ENCODE data around the gene DCAF12. TPM values are rescaled to one million over a fixed set of nuclear protein-coding genes. Genes with fewer than 3 reads are reported as not detected.

Gene DCAF12
- total and polyA plus RNA-seq, 4 donors, result 8.4 to 120 (median 16.0) TPM

GRCh38 chr9:34093578-34093977 is 32.9 kb downstream of the DCAF12 start:
- TF ChIP-seq ZBTB33 (IDR thresholded peaks at IDR 0.05) (no peak), EGR1 (IDR thresholded peaks at IDR 0.05; ENCODE audit: low read depth in 2 of 2) (no peak), RAD21 (IDR thresholded peaks at IDR 0.05) (no peak), HNF4G (IDR thresholded peaks at IDR 0.05) (no peak), REST (IDR thresholded peaks at IDR 0.05) (no peak), NR2F2 (IDR thresholded peaks at IDR 0.05) (no peak), CTCF (IDR thresholded peaks at IDR 0.05; ENCODE audit: low read depth, low read length, missing input control) (no peak), TAF1 (conservative IDR thresholded peaks at IDR 0.05) (no peak), GABPA (IDR thresholded peaks at IDR 0.05 in 1 of 2, conservative IDR thresholded peaks at IDR 0.05 in 1 of 2) (no peak), FOXA1 (IDR thresholded peaks at IDR 0.05) (no peak), FOXA2 (IDR thresholded peaks at IDR 0.05) (no peak), RXRA (IDR thresholded peaks at IDR 0.05) (no peak), YY1 (IDR thresholded peaks at IDR 0.05) (no peak), JUND (IDR thresholded peaks at IDR 0.05) (no peak)
- TF ChIP-seq, protein P1, sequence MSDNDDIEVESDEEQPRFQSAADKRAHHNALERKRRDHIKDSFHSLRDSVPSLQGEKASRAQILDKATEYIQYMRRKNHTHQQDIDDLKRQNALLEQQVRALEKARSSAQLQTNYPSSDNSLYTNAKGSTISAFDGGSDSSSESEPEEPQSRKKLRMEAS (IDR thresholded peaks at IDR 0.05), result no peak
- TF ChIP-seq, protein P2, sequence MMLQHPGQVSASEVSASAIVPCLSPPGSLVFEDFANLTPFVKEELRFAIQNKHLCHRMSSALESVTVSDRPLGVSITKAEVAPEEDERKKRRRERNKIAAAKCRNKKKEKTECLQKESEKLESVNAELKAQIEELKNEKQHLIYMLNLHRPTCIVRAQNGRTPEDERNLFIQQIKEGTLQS (IDR thresholded peaks at IDR 0.05), result no peak
- Histone ChIP-seq H3K27ac (ENCODE audit: low read depth in 1 of 2, low read length in 2 of 2) (no peak overlapping the region), H3K9me3 (ENCODE audit: control insufficient read depth in 4 of 4, low read length in 3 of 4) (no peaks in the 10 kb centered on the region), H3K4me3 (ENCODE audit: low read depth in 1 of 3, low read length in 3 of 3) (no peak overlapping the region), H3K9ac (ENCODE audit: low read depth in 1 of 2, low read length in 2 of 2) (no peak overlapping the region), H3K4me1 (ENCODE audit: control insufficient read depth in 4 of 4, insufficient read depth in 4 of 4, low read length in 3 of 4) (no peaks in the 10 kb centered on the region), H3K36me3 (ENCODE audit: control insufficient read depth in 4 of 4, insufficient read depth in 3 of 4, low read depth in 1 of 4, low read length in 3 of 4) (peaks cover 24 to 62% (median 52%) of the 10 kb centered on the region in 4 donors), H3K27me3 (ENCODE audit: control insufficient read depth in 4 of 4, insufficient read depth in 4 of 4, low read length in 3 of 4) (no peaks in the 10 kb centered on the region)
- WGBS, result 88% methylated on average over 5 of the region's 5 CpGs
- no peak for DNase-seq (ENCODE audit: low spot score)

DNA sequence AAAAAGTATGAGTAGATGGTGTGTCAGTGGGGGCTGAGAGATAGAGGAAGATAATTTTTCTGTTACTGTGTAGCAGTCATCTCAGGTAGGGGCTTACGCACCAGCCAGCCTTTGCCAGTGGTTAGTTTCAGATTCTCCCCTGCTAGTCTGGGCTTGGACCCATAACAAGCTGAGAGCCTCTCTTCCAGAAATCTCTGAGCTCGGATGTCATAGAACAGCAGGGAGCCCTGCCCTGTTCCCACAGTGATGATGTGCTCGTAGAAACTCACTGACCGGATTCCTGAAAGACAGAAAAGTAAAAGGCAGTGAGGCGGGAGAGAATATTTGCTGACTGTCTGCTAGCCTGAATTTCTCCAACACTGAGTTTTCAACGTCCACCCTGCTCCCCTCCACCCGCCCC is 37.2 kb downstream of the DCAF12 start:
- 95% methylated on average over 7 of the region's 7 CpGs for WGBS
- DNase-seq (ENCODE audit: low spot score), result no peak

More for the DNA sequence above, 37.2 kb downstream of the DCAF12 start:
- Histone ChIP-seq H3K4me1 (ENCODE audit: control insufficient read depth in 4 of 4, insufficient read depth in 4 of 4, low read length in 3 of 4) (no peaks in the 10 kb centered on the region), H3K4me3 (ENCODE audit: low read depth in 1 of 3, low read length in 3 of 3) (no peak overlapping the region), H3K9ac (ENCODE audit: low read depth in 1 of 2, low read length in 2 of 2) (no peak overlapping the region), H3K9me3 (ENCODE audit: control insufficient read depth in 4 of 4, low read length in 3 of 4) (no peaks in the 10 kb centered on the region), H3K27me3 (ENCODE audit: control insufficient read depth in 4 of 4, insufficient read depth in 4 of 4, low read length in 3 of 4) (no peaks in the 10 kb centered on the region), H3K27ac (ENCODE audit: low read depth in 1 of 2, low read length in 2 of 2) (no peak overlapping the region), H3K36me3 (ENCODE audit: control insufficient read depth in 4 of 4, insufficient read depth in 3 of 4, low read depth in 1 of 4, low read length in 3 of 4) (peaks cover 17 to 59% (median 48%) of the 10 kb centered on the region in 4 donors)
- no peak for TF ChIP-seq FOXA1 (IDR thresholded peaks at IDR 0.05)
- no peak for TF ChIP-seq ZBTB33 (IDR thresholded peaks at IDR 0.05)
- TF ChIP-seq RAD21 (IDR thresholded peaks at IDR 0.05), result no peak
- no peak for TF ChIP-seq JUND (IDR thresholded peaks at IDR 0.05)
- TF ChIP-seq GABPA (IDR thresholded peaks at IDR 0.05 in 1 of 2, conservative IDR thresholded peaks at IDR 0.05 in 1 of 2), result no peak
- TF ChIP-seq FOXA2 (IDR thresholded peaks at IDR 0.05), result no peak
- no peak for TF ChIP-seq HNF4A (conservative IDR thresholded peaks at IDR 0.05)
- TF ChIP-seq YY1 (IDR thresholded peaks at IDR 0.05), result no peak
- no peak for TF ChIP-seq TAF1 (conservative IDR thresholded peaks at IDR 0.05)
- no peak for TF ChIP-seq RXRA (IDR thresholded peaks at IDR 0.05)

Measured in liver (tissue), 9 donors.